Adrenal gland (tissue), 5 donors: ENCODE results near the gene SDR42E2.

Experiments
- POLR2A ChIP-seq, 2 donors: fragments of 450-650 bp; IDR thresholded peaks; one replicate each; pipeline ENCODE4 v1.6.1; 2017; ENCODE audit warnings: antibody characterized with exemption in 2 of 2, mild to moderate bottlenecking in 2 of 2, moderate library complexity in 1 of 2
- TF ChIP-seq, protein P1 (sequence below), 6 experiments: fragments of 450-650 bp in 4 of 6; fragments of 200-600 bp in 2 of 6; sonication (generic) in 1 of 6; IDR thresholded peaks; 1 replicate in 5 of 6; 2 replicates in 1 of 6; pipeline versions ENCODE4 v1.5.1 to v1.8.0; 2016 to 2021; ENCODE audit warnings: antibody characterized with exemption in 6 of 6, mild to moderate bottlenecking in 2 of 6, moderate library complexity in 1 of 6
- donor health status: DM: no; HTN: no; CAD: no.

DNA sequence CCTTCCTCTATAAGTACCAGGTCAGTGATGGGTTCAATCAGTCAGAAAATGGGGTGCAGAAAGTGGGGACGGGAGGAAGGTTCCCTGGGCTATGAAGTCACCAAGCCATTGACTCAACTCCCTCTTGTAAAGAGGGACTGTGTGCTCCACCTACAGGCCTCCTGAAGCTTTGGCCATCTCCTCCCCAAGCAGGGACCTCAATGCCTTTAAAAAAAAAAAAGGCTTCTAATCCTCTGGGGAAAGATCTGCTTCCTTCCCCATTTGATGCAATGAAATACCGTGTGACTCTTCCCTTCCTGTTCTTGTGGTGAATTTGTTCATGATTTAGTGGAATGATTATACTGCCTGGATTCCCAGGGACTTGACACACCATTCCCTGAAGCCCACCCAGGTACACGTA, 39.2 kb upstream of the SDR42E2 start:
- TF ChIP-seq, protein P1, sequence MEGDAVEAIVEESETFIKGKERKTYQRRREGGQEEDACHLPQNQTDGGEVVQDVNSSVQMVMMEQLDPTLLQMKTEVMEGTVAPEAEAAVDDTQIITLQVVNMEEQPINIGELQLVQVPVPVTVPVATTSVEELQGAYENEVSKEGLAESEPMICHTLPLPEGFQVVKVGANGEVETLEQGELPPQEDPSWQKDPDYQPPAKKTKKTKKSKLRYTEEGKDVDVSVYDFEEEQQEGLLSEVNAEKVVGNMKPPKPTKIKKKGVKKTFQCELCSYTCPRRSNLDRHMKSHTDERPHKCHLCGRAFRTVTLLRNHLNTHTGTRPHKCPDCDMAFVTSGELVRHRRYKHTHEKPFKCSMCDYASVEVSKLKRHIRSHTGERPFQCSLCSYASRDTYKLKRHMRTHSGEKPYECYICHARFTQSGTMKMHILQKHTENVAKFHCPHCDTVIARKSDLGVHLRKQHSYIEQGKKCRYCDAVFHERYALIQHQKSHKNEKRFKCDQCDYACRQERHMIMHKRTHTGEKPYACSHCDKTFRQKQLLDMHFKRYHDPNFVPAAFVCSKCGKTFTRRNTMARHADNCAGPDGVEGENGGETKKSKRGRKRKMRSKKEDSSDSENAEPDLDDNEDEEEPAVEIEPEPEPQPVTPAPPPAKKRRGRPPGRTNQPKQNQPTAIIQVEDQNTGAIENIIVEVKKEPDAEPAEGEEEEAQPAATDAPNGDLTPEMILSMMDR (IDR thresholded peaks at IDR 0.05), result no peak
- no peak for TF ChIP-seq POLR2A (IDR thresholded peaks at IDR 0.05)
